Measurements from ENCODE around the gene SOX13.

Gene SOX13

DNA sequence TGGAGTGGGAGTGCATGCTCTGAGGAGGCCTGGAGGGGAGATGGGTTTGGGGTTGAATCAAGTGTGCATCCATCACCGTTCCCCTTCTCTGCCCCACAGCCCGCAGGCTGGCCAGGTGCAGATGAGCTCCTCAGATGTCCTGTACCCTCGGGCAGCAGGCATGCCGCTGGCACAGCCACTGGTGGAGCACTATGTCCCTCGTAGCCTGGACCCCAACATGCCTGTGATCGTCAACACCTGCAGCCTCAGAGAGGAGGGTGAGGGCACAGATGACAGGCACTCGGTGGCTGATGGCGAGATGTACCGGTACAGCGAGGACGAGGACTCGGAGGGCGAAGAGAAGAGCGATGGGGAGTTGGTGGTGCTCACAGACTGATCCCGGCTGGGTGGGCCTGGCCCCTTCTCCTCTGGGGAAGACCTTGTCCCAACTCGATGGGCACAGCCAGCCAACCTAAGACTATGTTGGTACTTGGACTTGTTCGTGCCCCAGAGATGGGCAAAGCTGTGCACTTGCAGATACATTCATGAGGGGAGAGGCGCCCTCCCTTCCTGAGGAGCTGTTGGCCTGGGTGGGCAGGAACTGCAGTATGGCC is 52.9 kb downstream of the SOX13 start:
- H4K20me1 ChIP-seq (ENCODE audit: control insufficient read depth, insufficient read depth, low read depth, low read length), result no peaks in the 10 kb centered on the region
- H3K4me2 ChIP-seq (ENCODE audit: low read length), result no peak overlapping the region
- H3K9me2 ChIP-seq (replicated peaks; ENCODE audit: control insufficient read depth, low read length), result no peaks in the 10 kb centered on the region
- H3F3A ChIP-seq (ENCODE audit: control insufficient read depth, insufficient read depth), result no peaks in the 10 kb centered on the region
- no peaks in the 10 kb centered on the region for H3K27me3 ChIP-seq (ENCODE audit: control insufficient read depth, low read length)
- H3K9me3 ChIP-seq (ENCODE audit: control insufficient read depth, insufficient read depth, low read length), result no peaks in the 10 kb centered on the region
- no peaks in the 10 kb centered on the region for H3K36me3 ChIP-seq (ENCODE audit: control insufficient read depth, low read length)
- no peaks in the 10 kb centered on the region for H3K79me2 ChIP-seq (ENCODE audit: control insufficient read depth, low read length)
- H3K27ac ChIP-seq (ENCODE audit: low read depth, low read length), result no peak overlapping the region
- TF ChIP-seq, protein P1, sequence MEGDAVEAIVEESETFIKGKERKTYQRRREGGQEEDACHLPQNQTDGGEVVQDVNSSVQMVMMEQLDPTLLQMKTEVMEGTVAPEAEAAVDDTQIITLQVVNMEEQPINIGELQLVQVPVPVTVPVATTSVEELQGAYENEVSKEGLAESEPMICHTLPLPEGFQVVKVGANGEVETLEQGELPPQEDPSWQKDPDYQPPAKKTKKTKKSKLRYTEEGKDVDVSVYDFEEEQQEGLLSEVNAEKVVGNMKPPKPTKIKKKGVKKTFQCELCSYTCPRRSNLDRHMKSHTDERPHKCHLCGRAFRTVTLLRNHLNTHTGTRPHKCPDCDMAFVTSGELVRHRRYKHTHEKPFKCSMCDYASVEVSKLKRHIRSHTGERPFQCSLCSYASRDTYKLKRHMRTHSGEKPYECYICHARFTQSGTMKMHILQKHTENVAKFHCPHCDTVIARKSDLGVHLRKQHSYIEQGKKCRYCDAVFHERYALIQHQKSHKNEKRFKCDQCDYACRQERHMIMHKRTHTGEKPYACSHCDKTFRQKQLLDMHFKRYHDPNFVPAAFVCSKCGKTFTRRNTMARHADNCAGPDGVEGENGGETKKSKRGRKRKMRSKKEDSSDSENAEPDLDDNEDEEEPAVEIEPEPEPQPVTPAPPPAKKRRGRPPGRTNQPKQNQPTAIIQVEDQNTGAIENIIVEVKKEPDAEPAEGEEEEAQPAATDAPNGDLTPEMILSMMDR (IDR thresholded peaks at IDR 0.05; ENCODE audit: low read depth, low read length, poor library complexity, severe bottlenecking), result no peak
- TF ChIP-seq EZH2phosphoT487 (IDR thresholded peaks at IDR 0.05; ENCODE audit: borderline replicate concordance, low read length), result no peak
- H3K4me1 ChIP-seq (ENCODE audit: control insufficient read depth, low read length), result peaks cover 6% of the 10 kb centered on the region
- H3K4me3 ChIP-seq (ENCODE audit: low read length), result no peak overlapping the region

DNA sequence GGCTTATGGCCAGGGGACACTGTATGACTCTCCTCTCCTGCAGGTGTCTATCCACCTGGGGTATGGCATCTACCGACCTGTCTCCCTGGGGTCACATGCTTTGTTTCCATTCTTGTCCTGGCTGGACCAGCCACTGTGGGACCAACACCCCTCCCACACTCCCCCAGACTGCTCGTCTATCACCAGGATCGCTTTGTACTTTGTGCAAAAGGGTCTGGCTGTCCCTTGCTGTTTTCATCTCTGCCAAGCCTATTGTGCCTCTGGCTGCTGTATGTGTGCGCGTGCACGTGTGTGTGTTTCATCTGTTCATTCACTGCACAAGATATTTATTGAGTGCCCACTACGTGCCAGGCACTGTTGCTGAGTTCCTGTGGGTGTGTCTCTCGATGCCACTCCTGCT is 53.5 kb downstream of the SOX13 start:
- Histone ChIP-seq H3F3A (ENCODE audit: control insufficient read depth, insufficient read depth) (no peaks in the 10 kb centered on the region), H3K4me2 (ENCODE audit: low read length) (no peak overlapping the region), H3K36me3 (ENCODE audit: control insufficient read depth, low read length) (no peaks in the 10 kb centered on the region)

GRCh38 chr1:204126956-204127355 is 54.0 kb downstream of the SOX13 start:
- Histone ChIP-seq H3F3A (ENCODE audit: control insufficient read depth, insufficient read depth) (no peaks in the 10 kb centered on the region), H3K4me1 (ENCODE audit: control insufficient read depth, low read length) (peaks cover 6% of the 10 kb centered on the region), H3K4me3 (ENCODE audit: low read length) (no peak overlapping the region), H3K27ac (ENCODE audit: low read depth, low read length) (no peak overlapping the region), H3K36me3 (ENCODE audit: control insufficient read depth, low read length) (no peaks in the 10 kb centered on the region), H3K27me3 (ENCODE audit: control insufficient read depth, low read length) (no peaks in the 10 kb centered on the region), H3K4me2 (ENCODE audit: low read length) (no peak overlapping the region), H3K9me2 (replicated peaks; ENCODE audit: control insufficient read depth, low read length) (no peaks in the 10 kb centered on the region), H3K79me2 (ENCODE audit: control insufficient read depth, low read length) (no peaks in the 10 kb centered on the region), H4K20me1 (ENCODE audit: control insufficient read depth, insufficient read depth, low read depth, low read length) (no peaks in the 10 kb centered on the region), H3K9me3 (ENCODE audit: control insufficient read depth, insufficient read depth, low read length) (no peaks in the 10 kb centered on the region)
- TF ChIP-seq EZH2phosphoT487 (IDR thresholded peaks at IDR 0.05; ENCODE audit: borderline replicate concordance, low read length), result no peak
- TF ChIP-seq, protein P1 (IDR thresholded peaks at IDR 0.05; ENCODE audit: low read depth, low read length, poor library complexity, severe bottlenecking), result no peak

More for the DNA sequence above, 53.5 kb downstream of the SOX13 start:
- H3K4me1 ChIP-seq (ENCODE audit: control insufficient read depth, low read length), result peaks cover 6% of the 10 kb centered on the region
- TF ChIP-seq EZH2phosphoT487 (IDR thresholded peaks at IDR 0.05; ENCODE audit: borderline replicate concordance, low read length), result no peak
- TF ChIP-seq, protein P1 (IDR thresholded peaks at IDR 0.05; ENCODE audit: low read depth, low read length, poor library complexity, severe bottlenecking), result no peak
- no peaks in the 10 kb centered on the region for H3K27me3 ChIP-seq (ENCODE audit: control insufficient read depth, low read length)
- H3K79me2 ChIP-seq (ENCODE audit: control insufficient read depth, low read length), result no peaks in the 10 kb centered on the region
- no peak overlapping the region for H3K27ac ChIP-seq (ENCODE audit: low read depth, low read length)
- no peaks in the 10 kb centered on the region for H4K20me1 ChIP-seq (ENCODE audit: control insufficient read depth, insufficient read depth, low read depth, low read length)
- no peak overlapping the region for H3K4me3 ChIP-seq (ENCODE audit: low read length)
- H3K9me2 ChIP-seq (replicated peaks; ENCODE audit: control insufficient read depth, low read length), result no peaks in the 10 kb centered on the region
- no peaks in the 10 kb centered on the region for H3K9me3 ChIP-seq (ENCODE audit: control insufficient read depth, insufficient read depth, low read length)

Measured in DOHH2 (cell line).